ENCODE data around the gene CD4.

DNA sequence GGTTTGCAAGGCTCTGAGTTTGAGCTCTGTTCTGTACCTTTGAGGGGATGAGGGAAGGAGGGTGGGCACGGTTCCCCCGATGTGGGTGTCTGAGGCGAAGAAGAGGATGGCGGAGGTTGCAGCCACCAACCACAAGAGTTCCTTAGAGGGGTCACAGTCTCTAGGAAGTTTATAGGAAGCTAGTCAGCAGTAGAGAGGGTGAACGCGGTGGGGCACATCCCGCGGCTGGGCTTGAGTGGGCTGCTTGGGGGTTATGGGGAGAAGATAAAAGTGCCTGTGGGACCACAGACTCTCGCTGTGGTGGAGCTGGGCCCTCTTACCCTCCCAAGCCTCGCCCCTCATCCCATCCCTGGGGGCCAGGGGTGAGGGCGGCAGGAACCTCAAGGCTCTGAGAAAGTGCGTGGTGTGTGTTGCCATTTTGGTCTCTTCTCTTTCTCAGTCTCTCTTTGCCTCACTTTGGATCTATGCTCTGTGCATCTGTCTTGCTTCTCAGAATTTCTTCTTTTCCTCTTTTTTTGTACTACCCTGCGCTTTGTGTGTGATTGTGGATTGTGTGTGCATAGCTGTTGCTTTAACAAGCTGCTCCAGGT, 2.7 kb downstream of the CD4 start:
- TF ChIP-seq, protein P1, sequence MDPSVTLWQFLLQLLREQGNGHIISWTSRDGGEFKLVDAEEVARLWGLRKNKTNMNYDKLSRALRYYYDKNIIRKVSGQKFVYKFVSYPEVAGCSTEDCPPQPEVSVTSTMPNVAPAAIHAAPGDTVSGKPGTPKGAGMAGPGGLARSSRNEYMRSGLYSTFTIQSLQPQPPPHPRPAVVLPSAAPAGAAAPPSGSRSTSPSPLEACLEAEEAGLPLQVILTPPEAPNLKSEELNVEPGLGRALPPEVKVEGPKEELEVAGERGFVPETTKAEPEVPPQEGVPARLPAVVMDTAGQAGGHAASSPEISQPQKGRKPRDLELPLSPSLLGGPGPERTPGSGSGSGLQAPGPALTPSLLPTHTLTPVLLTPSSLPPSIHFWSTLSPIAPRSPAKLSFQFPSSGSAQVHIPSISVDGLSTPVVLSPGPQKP (IDR thresholded peaks at IDR 0.05; ENCODE audit: low read depth, low read length), result no peak
- TF ChIP-seq CTCF (IDR thresholded peaks at IDR 0.05 in 2 of 3, conservative IDR thresholded peaks at IDR 0.05 in 1 of 3; ENCODE audit: control insufficient read depth in 2 of 3, extremely low read depth in 1 of 3, insufficient read depth in 1 of 3, low read depth in 3 of 3, low read length in 3 of 3) (no peak), YY1 (IDR thresholded peaks at IDR 0.05; ENCODE audit: low read depth, low read length) (no peak), POLR2A (IDR thresholded peaks at IDR 0.05; ENCODE audit: low read depth, low read length) (no peak), MTA2 (IDR thresholded peaks at IDR 0.05; ENCODE audit: low read depth) (no peak), MAX (IDR thresholded peaks at IDR 0.05; ENCODE audit: low read depth, low read length) (no peak)

Data from GM12878 (cell line).